GM21786 (cell line): ENCODE measurements around the gene B4GALT3.
A peak's percentile ranks its signal among the peaks of the same experiment; 100 is the strongest.

Experiments
- ATAC-seq: cut with Tn5 transposase; IDR thresholded peaks from one replicate; pipeline ENCODE4 v1.9.1; 2021; ENCODE audit not compliant: unreplicated experiment

B4GALT3 gene

DNA sequence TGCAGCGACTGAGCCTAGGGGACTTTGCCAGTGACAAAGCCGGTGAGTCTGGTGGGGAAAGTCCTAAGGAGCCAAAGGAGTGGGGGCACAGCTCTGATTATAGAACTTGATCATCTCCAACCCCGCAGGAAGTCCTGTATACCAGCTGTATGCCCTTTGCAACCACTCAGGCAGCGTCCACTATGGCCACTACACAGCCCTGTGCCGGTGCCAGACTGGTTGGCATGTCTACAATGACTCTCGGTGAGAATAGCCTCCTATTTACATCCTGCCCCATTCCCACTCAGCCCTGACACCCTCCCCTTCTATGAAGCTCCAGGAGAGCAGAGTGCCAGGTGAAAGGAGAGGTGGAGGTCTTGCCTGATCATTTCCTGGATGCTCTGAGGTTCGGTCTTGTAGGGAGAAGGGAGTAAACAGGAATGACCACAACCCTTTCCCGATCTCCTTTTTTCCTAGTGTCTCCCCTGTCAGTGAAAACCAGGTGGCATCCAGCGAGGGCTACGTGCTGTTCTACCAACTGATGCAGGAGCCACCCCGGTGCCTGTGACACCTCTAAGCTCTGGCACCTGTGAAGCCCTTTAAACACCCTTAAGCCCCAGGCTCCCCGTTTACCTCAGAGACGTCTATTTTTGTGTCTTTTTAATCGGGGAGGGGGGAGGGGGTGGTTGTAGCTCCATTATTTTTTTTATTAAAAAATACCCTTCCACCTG is 12.3 kb downstream of the B4GALT3 start:
- ATAC-seq: no peak

DNA sequence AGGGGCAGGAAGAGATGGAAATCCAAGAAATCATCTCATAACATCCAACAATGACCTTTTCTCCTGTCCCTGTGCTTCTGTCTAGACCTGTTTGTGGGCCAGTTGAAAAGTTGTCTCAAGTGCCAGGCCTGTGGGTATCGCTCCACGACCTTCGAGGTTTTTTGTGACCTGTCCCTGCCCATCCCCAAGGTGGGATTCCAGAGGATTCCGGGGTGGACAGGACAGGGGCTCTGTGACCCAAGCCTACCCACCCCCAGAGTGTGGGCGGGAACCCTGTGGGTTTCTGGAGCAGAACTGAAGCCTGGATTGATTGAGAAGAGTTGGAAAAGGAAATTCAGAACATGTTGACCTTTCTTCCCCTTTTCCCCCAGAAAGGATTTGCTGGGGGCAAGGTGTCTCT is 13.5 kb downstream of the B4GALT3 start:
- ATAC-seq: no peak

DNA sequence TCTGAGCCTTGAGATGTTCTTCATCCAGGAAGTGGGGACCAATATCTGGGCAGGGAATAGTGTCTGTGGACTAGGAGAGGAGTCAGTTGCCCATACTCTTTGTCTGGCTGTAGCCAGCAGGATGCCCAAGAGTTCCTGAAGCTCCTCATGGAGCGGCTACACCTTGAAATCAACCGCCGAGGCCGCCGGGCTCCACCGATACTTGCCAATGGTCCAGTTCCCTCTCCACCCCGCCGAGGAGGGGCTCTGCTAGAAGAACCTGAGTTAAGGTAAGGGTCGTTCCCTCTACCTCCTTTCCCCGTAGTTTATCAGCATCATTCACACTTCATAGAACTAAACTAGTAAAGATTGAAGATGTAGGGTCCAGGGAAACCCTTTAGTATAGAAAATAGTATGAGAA is 14.5 kb downstream of the B4GALT3 start:
- ATAC-seq: no peak

DNA sequence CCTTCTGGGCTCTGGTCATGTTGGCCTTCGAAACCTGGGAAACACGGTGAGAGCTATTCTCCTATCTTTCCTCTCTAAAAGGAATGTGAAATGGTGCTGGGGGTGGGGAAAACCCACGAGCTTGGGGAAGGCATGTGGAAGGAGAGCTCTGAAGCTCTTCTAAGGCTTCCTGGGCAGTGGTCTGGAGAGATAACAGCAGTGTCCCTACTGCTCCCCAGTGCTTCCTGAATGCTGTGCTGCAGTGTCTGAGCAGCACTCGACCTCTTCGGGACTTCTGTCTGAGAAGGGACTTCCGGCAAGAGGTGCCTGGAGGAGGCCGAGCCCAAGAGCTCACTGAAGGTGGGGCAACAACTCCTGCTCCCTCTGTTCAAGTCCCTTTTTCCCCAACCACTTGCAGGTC is 15.3 kb downstream of the B4GALT3 start:
- ATAC-seq: no peak

DNA sequence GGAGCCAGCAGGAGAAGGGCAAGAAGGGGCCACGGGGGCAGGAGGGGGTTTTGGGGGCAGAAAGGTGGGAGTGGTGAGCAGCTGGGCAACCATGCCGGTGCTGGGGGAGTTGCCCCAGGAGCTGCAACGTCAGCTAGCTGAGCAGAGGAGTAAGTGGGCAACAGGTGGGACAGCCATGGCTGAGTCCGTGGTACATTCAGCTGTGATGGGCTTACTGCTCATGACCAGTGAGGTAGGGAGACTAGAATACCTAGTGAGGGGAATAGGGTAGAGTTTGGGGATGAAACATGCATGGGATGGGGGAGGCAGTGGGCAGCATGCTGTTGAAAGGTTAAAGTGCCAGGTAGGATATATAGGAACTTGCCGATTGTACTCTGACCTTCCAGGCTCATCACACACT is 15.7 kb downstream of the B4GALT3 start:
- ATAC-seq: no peak

DNA sequence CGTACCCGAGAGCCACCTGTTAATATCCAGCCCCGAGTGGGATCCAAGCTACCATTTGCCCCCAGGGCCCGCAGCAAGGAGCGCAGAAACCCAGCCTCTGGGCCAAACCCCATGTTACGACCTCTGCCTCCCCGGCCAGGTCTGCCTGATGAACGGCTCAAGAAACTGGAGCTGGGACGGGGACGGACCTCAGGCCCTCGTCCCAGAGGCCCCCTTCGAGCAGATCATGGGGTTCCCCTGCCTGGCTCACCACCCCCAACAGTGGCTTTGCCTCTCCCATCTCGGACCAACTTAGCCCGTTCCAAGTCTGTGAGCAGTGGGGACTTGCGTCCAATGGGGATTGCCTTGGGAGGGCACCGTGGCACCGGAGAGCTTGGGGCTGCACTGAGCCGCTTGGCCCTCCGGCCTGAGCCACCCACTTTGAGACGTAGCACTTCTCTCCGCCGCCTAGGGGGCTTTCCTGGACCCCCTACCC is 16.6 kb downstream of the B4GALT3 start:
- ATAC-seq: no peak

DNA sequence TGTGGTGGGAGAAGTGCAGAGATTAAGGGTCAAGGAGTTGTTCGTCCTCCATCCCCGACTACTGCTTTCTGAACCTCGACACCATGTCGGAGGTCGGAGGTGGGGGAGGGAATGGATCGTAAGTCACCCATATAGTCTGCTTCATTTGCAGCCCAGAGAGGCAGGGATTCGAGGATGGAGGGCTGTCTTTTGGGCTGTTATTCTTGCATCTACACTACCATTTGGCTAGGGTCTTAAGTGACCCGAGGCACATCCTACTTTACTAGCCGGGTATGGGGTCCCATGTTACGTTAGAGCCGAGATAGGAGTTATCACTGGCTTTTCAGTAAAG is 17.4 kb downstream of the B4GALT3 start:
- no peak for ATAC-seq

DNA sequence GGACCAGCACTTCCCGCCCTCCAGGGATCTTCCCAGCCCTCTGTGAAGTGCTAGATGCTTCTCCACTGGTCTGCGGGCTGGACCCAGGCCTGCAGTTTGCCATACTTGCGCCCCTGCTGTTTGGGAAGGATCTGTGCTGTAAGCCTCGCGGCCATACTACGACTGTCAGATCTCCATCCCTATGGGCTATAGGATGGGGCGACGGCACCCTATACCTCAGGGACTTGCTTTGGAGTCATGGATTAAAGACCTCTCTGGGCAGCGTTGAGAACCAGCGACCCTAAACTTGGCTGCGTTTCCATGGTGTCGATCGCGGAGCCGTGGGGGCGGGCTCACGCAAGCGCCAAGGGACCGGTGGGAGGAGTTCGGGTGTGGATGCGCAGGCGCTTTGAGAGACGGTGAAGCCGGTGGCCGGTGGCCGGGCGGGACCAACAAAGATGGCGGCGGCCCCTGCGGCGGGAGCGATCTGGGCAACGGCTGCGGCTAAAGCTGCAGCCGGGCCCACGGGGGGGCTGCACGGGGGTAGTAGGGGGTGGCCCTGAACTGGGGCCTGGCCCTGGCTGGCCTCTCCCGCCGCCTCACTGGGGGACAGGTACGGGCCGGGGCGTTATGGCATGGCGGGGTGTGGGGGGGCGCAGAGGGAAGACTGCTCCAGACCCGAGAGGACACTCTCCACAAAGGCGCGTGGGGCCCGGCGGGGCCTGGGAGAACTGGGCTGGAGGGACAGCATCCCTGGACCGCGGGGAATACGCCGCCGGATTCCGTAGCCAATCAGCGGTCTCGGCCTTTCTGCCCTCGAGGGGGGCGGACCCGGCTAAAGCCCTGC is 18.0 kb downstream of the B4GALT3 start, which contains the start of gene USP21:
USP21 (plus strand) TSS at position 414 of the 826 bp plus-strand sequence. CDS start 1,141 bp downstream, outside the sequence.
- peak; percentile 87 for ATAC-seq

DNA sequence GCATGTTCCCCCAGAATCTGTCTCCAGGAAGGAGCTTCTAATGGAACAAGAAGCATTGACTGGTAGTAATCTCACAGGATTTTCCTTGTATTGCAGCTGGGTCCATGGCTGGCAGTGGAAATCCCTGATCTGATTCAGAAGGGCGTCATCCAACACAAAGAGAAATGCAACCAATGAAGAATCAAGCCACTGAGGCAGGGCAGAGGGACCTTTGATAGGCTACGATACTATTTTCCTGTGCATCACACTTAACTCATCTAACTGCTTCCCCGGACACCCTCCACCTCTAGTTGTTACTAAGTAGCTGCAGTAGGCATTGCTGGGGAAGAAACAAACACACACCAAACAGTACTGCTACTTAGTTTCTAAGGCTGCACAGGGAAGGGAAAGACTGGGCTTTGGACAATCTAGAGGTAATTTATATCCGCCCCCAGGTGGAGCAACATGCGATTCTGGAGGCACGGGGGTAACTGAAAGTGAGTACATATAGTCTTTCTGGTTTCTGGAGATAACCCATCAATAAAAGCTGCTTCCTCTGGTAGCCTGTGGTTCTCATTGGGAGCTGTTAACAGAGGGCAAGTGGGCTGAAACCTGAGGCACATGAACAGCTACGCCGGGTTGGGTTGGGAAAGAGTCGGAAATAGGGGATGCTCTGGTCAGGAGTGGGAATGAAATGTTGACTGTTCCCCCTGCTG is 18.8 kb downstream of the B4GALT3 start:
- no peak for ATAC-seq

DNA sequence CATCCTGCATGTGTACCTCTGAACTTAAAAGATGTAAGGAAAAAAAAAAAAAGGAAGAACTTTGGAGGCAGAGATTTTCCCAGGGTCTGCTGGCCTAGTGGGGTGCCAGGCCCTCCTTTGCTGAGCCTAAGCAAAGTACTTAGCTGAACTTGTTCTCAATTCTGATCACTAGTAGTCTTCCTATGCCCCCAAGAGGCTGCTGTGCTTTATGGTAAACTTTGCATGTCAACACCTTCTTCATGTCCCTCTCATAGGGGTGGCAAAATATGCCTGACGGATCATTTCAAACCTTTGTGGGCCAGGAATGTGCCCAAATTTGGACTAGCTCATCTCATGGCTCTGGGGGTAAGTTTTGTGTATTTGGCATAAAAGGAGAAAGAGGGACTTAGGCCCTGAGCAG is 19.4 kb downstream of the B4GALT3 start:
- ATAC-seq: no peak

DNA sequence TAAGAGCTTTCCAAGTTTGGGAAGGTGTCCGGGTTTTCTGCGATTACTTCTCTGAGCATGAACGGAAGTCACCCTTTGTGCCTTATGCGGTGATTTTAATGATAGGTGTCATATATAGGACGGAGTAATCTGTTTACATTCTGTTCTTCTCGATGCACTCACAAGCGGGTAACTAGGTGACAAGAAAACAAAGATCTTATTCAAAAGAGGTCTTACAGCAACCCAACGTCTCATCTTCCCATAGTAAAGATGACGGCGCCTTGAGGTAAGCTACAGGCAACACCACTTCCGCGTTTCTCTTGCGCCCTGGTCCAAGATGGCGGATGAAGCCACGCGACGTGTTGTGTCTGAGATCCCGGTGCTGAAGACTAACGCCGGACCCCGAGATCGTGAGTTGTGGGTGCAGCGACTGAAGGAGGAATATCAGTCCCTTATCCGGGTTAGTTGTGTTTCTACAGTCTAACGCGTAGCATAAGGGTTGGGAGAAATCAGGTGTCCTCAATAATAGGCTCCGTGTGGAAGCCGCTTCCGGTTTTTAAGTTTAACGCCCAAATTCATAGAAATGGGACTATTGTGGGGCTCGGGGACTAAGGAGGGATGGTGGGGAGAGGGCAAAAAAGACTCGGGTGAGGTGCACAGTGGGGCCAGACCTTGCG is 23.5 kb downstream of the B4GALT3 start, which contains the start of gene UFC1:
UFC1 (plus strand) TSS at position 297 of the 656 bp plus-strand sequence; CDS start at position 317, 20 bp downstream.
- peak; percentile 88 for ATAC-seq

DNA sequence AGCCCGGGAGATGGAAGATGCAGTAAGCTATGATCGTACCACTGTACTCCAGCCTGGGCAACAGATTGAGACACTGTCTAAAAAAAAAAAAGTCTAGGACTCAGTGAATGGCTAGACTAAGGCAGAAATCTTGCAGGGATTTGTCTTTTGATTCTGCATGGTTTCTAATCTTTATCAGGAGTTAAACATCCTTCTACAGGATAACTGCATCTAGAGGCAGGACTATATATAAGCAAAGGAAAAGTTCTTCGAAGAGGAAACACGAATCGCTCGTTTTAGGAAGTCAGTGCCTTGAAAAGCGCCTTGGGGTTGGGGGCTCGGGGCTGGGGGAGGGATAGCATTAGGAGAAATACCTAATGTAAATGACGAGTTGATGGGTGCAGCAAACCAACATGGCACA is 24.1 kb downstream of the B4GALT3 start:
- ATAC-seq: no peak

DNA sequence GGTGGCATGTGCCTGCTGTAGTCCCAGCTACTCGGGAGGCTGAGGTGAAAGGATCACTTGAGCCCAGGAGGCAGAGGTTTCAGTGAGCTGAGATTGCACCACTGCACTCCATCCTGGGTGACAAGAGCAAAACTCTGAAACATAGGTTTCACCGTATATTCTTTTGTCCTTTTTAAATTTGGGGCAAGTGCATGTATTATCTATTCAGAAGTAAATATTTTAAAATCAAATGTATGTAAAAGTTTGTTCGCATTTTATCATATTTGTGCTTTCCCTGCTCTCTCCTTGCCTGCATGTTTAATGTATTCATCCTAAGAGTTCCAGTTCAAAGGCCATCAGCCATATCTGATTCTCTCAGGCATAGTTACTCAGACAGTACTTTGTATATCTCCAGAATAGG is 31.5 kb downstream of the B4GALT3 start:
- no peak for ATAC-seq

DNA sequence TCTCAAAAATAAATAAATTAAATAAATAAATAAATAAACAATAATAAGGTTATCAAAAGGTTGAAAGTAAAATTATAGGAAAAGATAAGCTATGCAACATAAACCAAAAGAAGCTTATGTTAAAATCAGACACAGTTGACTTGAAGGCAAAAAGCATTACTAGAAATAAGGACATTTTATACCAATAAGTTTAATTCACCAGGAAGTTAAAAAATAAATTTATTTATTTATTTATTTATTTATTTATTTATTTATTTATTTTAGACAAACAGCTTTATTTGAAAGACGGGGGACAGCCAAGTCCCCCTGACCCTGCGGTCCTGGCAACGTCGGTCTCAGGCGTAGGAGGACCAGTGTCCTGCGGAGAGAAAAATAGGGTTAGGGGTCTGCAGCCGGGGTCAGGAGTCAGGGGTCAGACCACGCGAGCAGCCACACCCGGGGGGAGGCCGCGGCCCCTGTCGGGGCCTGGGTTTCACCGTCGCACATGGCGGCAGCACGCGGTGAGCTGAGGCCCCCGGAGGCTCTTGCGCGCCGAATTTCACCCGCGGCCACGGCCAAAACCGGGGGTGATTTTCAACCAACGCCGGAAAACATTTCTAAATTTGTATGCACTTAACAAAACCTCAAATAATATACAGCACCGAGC is 36.4 kb downstream of the B4GALT3 start:
- ATAC-seq: no peak

DNA sequence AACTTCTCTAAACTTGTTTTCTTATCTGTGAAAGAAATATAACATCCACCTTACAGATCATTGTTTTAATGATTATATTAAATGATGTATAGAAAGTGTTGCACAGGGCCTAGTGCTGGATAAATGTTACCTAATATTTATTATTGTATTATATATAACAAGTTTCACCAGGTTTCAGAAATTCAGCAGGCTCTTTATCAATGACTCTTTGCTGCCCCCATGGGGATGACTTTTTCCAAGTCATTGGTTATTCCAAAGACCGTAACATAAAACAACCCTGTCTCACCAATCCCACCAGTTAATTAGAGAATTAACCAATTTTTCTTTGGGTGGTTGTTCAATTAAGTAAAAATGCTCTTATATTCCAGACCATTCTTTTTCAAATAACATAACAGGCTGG is 37.5 kb downstream of the B4GALT3 start:
- ATAC-seq: no peak

DNA sequence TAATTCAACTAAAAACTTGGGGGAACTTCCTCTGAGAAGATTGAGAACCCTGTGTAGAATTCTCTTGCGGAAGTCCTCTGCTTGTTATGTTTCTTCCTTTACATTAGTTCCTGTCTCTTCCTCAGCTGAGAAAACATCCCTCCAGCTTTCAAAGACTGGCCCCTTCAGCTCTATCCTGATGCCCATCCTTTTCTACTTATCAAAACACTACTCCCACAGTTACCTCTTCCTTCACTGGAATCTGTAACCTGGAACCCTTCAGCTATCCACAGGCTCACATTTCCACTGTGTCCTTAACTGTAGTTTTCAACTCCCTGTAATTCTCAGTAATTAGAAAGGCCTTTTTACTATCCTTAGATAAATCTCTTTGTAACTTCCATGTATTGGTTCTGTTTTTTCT is 38.9 kb downstream of the B4GALT3 start:
- no peak for ATAC-seq

DNA sequence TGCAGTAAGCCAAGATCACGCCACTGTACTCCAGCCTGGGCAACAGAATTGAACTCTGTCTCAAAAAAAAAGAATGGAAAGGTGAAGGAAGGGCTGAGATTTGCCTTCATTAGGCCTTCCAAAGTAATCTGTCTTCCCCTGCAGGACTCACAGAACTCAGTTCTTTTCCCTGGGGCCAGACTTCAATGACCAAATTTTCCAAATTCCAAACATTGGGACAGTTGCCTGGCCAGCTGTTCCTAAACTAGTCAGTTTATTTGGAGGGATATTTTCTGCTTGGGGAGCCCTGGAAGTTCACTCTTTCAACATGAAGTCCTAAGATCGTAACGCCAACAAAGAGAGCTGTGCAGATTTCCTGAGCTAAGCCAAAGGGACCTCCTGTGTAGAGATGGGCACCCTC is 39.4 kb downstream of the B4GALT3 start:
- no peak for ATAC-seq

DNA sequence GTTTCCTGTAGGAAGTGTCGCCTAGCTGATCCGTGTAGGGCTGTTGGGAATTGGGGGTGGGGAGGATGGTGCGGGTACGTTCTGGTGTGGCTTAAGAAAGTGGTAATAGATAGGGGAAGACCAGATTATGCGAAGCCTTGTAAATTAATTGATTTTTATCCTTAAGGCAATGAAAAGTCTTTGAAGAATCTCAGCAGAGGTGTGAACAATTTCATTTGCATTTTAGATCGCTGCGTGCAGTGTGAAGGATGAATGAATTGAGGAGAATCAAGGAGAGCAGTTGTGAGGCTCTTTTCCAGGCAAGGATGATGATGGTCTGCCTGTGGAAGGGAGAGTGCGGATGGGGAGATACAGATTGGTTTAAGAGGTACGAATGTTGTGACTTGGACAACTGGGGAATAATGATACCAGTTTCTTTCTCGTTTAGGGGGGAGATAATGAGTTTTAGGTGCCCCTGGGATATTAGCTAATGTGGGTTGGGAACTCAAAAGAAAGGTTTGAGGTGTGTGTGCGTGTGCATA is 44.0 kb downstream of the B4GALT3 start:
- ATAC-seq: no peak

DNA sequence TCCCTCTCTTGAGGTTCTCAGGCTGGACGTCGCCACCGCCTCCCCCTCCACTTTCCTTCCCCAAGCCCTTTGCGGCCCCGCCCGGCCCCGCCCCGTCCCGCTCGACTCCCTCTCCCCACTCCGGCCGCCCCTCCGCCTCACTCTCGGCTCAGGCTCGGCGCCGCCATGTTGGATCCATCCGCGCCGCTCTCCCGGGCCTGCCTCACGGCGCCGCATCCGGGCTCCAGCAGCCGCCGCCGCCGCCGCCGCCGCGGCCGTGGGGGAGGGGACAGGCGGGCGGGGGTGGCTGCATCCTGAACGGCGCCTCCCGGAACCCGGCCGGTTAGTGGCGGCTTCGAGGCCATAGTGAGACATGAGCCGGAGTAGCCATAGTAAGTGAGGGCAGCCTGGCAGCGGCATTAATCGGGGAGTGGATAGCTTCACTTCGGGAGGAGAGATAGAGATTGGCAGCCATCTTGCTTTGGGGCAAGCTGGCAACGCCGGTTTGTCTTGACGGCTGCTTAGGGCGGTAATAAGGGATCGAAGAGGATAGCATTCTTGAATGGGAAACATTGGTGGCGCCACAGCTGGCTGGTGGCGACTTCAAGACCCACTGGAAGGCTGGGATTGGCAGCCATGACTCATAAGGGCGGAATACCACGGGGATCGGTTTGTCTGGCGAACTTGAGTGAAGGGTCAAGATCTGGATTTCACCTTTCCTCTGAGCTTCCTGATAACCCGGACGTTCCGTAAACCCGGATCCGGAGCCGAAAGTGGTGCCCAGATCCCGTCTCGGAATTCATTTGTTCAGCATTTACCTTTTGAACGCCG is 44.7 kb downstream of the B4GALT3 start, which contains the start of gene DEDD:
DEDD (minus strand) TSS at position 258 of the 810 bp plus-strand sequence. CDS start 8,205 bp downstream, outside the sequence.
- ATAC-seq: peak; percentile 97
